Measurements from ENCODE around the gene SFMBT2. TPM values are rescaled to one million over a fixed set of nuclear protein-coding genes. Genes with fewer than 3 reads are reported as not detected.

SFMBT2 gene
- total RNA-seq, 1 experiment from 2014 or later = 41.5 TPM

DNA sequence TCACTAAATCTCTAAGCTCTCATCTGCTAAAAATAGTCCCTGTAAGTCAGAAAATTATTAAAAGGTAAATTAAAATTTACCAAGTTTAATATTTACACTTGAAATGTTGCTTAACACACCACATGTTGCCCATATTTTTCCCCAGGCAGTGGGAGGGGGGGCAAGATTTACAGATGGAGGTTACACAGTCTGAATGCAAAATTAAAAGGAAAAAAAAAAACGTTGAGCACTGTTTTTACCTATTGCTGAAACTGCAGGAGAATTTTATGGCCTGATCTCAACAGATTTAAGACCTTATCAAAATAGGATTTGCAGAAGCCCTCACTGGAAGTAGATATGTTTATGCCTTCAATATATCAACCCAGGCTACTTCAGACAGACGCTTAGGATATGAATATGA is 133.4 kb downstream of the SFMBT2 start:
- no peak overlapping the region for H3K4me2 ChIP-seq (ENCODE audit: low read depth, low read length, poor library complexity, severe bottlenecking)
- no peaks in the 10 kb centered on the region for H3K9me2 ChIP-seq (replicated peaks; ENCODE audit: insufficient read depth, low read length)
- no peak overlapping the region for H2AFZ ChIP-seq (ENCODE audit: low read length)
- no peak overlapping the region for H3K9ac ChIP-seq (ENCODE audit: low read length)
- no peaks in the 10 kb centered on the region for H3K9me3 ChIP-seq (ENCODE audit: low read length)
- H3K27ac ChIP-seq (ENCODE audit: low read length) = no peak overlapping the region
- H3K36me3 ChIP-seq (ENCODE audit: insufficient read depth, low read length) = peaks cover 22% of the 10 kb centered on the region; the same call in 1 of the 2 replicates
- no peaks in the 10 kb centered on the region for H4K20me1 ChIP-seq (ENCODE audit: insufficient read depth, low read depth, low read length)
- DNase-seq = no peak
- H3K79me2 ChIP-seq (ENCODE audit: low read length) = peaks cover 79% of the 10 kb centered on the region
- no peaks in the 10 kb centered on the region for H3K27me3 ChIP-seq (ENCODE audit: low read length)
- H3K4me3 ChIP-seq (ENCODE audit: low read length) = no peak overlapping the region
- H3K4me1 ChIP-seq (ENCODE audit: low read length) = no peaks in the 10 kb centered on the region; the same call in 1 of the 2 replicates

GRCh38 chr10:7275761-7276440 is 134.9 kb downstream of the SFMBT2 start:
- DNase-seq = no peak
- Histone ChIP-seq H3K4me2 (ENCODE audit: low read depth, low read length, poor library complexity, severe bottlenecking) (no peak overlapping the region), H4K20me1 (ENCODE audit: insufficient read depth, low read depth, low read length) (no peaks in the 10 kb centered on the region), H3K9ac (ENCODE audit: low read length) (no peak overlapping the region), H3K27ac (ENCODE audit: low read length) (no peak overlapping the region), H3K4me1 (ENCODE audit: low read length) (no peaks in the 10 kb centered on the region), H3K4me3 (ENCODE audit: low read length) (no peak overlapping the region), H3K36me3 (ENCODE audit: insufficient read depth, low read length) (peaks cover 22% of the 10 kb centered on the region; the same call in 1 of the 2 replicates), H2AFZ (ENCODE audit: low read length) (no peak overlapping the region), H3K79me2 (ENCODE audit: low read length) (peaks cover 76% of the 10 kb centered on the region), H3K27me3 (ENCODE audit: low read length) (no peaks in the 10 kb centered on the region), H3K9me3 (ENCODE audit: low read length) (no peaks in the 10 kb centered on the region), H3K9me2 (replicated peaks; ENCODE audit: insufficient read depth, low read length) (no peaks in the 10 kb centered on the region)

DNA sequence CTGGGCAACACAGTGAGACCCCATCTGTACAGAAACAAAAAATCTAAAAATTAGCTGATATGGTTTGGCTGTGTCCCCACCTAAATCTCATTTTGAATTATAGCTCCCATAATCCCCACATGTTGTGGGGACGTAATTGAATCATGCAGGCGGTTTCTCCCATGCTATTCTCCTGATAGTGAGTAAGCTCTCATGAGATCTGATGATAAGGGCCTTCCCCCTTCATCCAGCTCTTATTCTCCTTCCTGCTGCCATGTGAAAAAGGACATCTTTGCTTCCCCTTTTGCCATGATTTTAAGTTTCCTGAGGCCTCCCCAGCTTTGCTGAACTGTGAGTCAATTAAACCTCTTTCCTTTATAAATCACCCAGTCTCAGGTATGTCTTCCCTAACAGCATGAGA is 136.5 kb downstream of the SFMBT2 start:
- no peaks in the 10 kb centered on the region for H3K9me3 ChIP-seq (ENCODE audit: low read length)
- peaks cover 71% of the 10 kb centered on the region for H3K79me2 ChIP-seq (ENCODE audit: low read length)
- no peak for DNase-seq

DNA sequence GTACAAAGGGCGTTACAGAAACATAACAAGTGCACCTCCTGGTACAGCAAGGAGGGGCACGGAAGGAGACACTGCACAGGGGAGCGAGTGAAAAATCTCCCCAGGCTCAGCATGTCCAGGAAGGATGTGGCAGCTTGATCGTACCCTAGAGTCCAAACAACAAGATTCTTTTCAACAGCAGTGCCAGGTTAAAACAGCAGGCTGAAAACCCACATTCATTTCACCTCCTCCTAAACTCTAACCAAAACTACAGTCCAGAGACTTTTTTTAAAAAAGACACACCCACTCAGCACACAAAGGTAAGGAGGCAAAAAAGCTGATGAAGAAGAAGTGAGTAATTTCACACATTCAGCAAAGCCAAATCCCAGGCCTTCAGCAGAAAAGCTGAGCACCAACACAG is 138.8 kb downstream of the SFMBT2 start:
- H3K79me2 ChIP-seq (ENCODE audit: low read length) = peaks cover 72% of the 10 kb centered on the region
- H3K4me1 ChIP-seq (ENCODE audit: low read length) = no peaks in the 10 kb centered on the region
- no peaks in the 10 kb centered on the region for H3K27me3 ChIP-seq (ENCODE audit: low read length)
- H2AFZ ChIP-seq (ENCODE audit: low read length) = no peak overlapping the region
- peaks cover 26% of the 10 kb centered on the region; the same call in 1 of the 2 replicates for H3K36me3 ChIP-seq (ENCODE audit: insufficient read depth, low read length)
- H3K9ac ChIP-seq (ENCODE audit: low read length) = no peak overlapping the region
- H3K27ac ChIP-seq (ENCODE audit: low read length) = no peak overlapping the region
- no peak overlapping the region for H3K4me2 ChIP-seq (ENCODE audit: low read depth, low read length, poor library complexity, severe bottlenecking)
- no peak overlapping the region for H3K4me3 ChIP-seq (ENCODE audit: low read length)
- H4K20me1 ChIP-seq (ENCODE audit: insufficient read depth, low read depth, low read length) = no peaks in the 10 kb centered on the region
- no peaks in the 10 kb centered on the region for H3K9me2 ChIP-seq (replicated peaks; ENCODE audit: insufficient read depth, low read length)
- no peaks in the 10 kb centered on the region for H3K9me3 ChIP-seq (ENCODE audit: low read length)
- DNase-seq = no peak

More for the DNA sequence above, 136.5 kb downstream of the SFMBT2 start:
- Histone ChIP-seq H3K4me3 (ENCODE audit: low read length) (no peak overlapping the region), H3K4me2 (ENCODE audit: low read depth, low read length, poor library complexity, severe bottlenecking) (no peak overlapping the region), H4K20me1 (ENCODE audit: insufficient read depth, low read depth, low read length) (no peaks in the 10 kb centered on the region), H2AFZ (ENCODE audit: low read length) (no peak overlapping the region), H3K36me3 (ENCODE audit: insufficient read depth, low read length) (peaks cover 25% of the 10 kb centered on the region; the same call in 1 of the 2 replicates), H3K27ac (ENCODE audit: low read length) (no peak overlapping the region), H3K27me3 (ENCODE audit: low read length) (no peaks in the 10 kb centered on the region), H3K9me2 (replicated peaks; ENCODE audit: insufficient read depth, low read length) (no peaks in the 10 kb centered on the region), H3K9ac (ENCODE audit: low read length) (no peak overlapping the region), H3K4me1 (ENCODE audit: low read length) (no peaks in the 10 kb centered on the region)

GRCh38 chr10:7269988-7270387 is 140.8 kb downstream of the SFMBT2 start:
- H3K27ac ChIP-seq (ENCODE audit: low read length) = no peak overlapping the region
- H3K9ac ChIP-seq (ENCODE audit: low read length) = no peak overlapping the region

DNA sequence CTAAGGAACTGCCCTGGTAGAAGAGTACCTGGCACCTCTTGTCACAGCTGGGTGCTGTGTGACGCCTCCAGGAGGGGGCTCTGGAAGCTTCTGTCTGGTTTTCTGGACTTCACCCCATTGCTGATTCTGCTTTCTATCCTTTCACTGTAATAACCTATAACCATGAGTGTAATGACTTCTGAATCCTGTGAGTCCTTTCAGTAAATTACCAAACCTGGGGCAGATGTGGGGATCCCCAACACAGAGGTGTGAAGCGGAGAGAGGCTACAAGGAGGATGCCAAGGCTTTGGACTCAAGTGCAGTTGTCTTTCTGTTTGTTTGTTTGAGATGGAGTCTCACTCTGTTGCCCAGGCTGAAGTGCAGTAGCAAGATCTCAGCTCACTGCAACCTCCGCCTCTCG is 143.7 kb downstream of the SFMBT2 start:
- H3K27ac ChIP-seq (ENCODE audit: low read length) = no peak overlapping the region
- no peaks in the 10 kb centered on the region for H4K20me1 ChIP-seq (ENCODE audit: insufficient read depth, low read depth, low read length)
- no peak overlapping the region for H3K9ac ChIP-seq (ENCODE audit: low read length)
- H3K9me3 ChIP-seq (ENCODE audit: low read length) = no peaks in the 10 kb centered on the region
- no peaks in the 10 kb centered on the region for H3K9me2 ChIP-seq (replicated peaks; ENCODE audit: insufficient read depth, low read length)
- H3K27me3 ChIP-seq (ENCODE audit: low read length) = no peaks in the 10 kb centered on the region
- H3K4me2 ChIP-seq (ENCODE audit: low read depth, low read length, poor library complexity, severe bottlenecking) = no peak overlapping the region
- H3K36me3 ChIP-seq (ENCODE audit: insufficient read depth, low read length) = peaks cover 19% of the 10 kb centered on the region; the same call in 1 of the 2 replicates
- H3K4me1 ChIP-seq (ENCODE audit: low read length) = peaks cover 7% of the 10 kb centered on the region; the same call in 1 of the 2 replicates
- DNase-seq = no peak
- no peak overlapping the region for H3K4me3 ChIP-seq (ENCODE audit: low read length)
- H2AFZ ChIP-seq (ENCODE audit: low read length) = no peak overlapping the region
- peaks cover 54% of the 10 kb centered on the region for H3K79me2 ChIP-seq (ENCODE audit: low read length)

More at GRCh38 chr10:7269988-7270387, 140.8 kb downstream of the SFMBT2 start:
- H3K4me2 ChIP-seq (ENCODE audit: low read depth, low read length, poor library complexity, severe bottlenecking) = no peak overlapping the region
- no peak for DNase-seq
- no peak overlapping the region for H2AFZ ChIP-seq (ENCODE audit: low read length)
- no peaks in the 10 kb centered on the region for H4K20me1 ChIP-seq (ENCODE audit: insufficient read depth, low read depth, low read length)
- peaks cover 57% of the 10 kb centered on the region for H3K79me2 ChIP-seq (ENCODE audit: low read length)
- H3K4me3 ChIP-seq (ENCODE audit: low read length) = no peak overlapping the region
- no peaks in the 10 kb centered on the region for H3K4me1 ChIP-seq (ENCODE audit: low read length)
- no peaks in the 10 kb centered on the region for H3K9me2 ChIP-seq (replicated peaks; ENCODE audit: insufficient read depth, low read length)
- no peaks in the 10 kb centered on the region for H3K9me3 ChIP-seq (ENCODE audit: low read length)
- peaks cover 15% of the 10 kb centered on the region; the same call in 1 of the 2 replicates for H3K36me3 ChIP-seq (ENCODE audit: insufficient read depth, low read length)
- no peaks in the 10 kb centered on the region for H3K27me3 ChIP-seq (ENCODE audit: low read length)

DNA sequence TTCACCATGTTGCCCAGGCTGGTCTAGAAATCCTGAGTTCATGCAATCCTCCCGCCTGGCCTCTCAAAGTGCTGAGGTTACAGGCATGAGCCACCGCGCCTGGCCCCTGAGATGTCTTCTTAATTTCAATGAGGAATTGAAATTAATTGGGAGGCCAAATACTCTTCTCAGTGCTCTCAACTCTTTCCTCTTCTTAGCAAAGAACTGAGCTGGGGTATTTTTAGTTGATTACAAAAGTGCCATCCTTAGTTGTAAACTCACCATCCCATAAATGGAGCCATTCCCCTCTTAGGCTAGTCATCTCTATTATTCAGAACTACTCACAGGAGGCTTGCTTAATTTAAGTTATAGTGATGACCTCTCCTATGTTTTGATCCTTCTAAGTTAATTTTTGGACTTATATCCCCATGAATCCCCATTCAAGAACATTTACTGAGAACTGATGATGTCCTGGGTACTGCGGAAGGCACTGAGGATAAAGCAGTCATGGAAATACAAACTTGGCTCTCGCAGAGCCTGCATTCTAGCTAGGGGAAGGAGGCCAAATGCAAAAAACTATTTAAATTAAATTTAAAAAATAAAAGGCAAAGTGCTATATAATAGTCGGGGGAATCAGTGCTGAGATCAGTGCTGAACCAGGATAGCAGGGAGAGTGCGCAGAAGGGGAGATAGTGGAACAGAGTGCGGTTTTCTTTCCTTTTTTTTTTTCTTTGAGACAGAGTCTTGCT is 145.3 kb downstream of the SFMBT2 start:
- H3K36me3 ChIP-seq (ENCODE audit: insufficient read depth, low read length) = peaks cover 19% of the 10 kb centered on the region; the same call in 1 of the 2 replicates
- H3K79me2 ChIP-seq (ENCODE audit: low read length) = peaks cover 60% of the 10 kb centered on the region
- H3K9ac ChIP-seq (ENCODE audit: low read length) = no peak overlapping the region
- no peaks in the 10 kb centered on the region for H3K9me2 ChIP-seq (replicated peaks; ENCODE audit: insufficient read depth, low read length)
- no peak for DNase-seq
- H4K20me1 ChIP-seq (ENCODE audit: insufficient read depth, low read depth, low read length) = no peaks in the 10 kb centered on the region
- H3K27ac ChIP-seq (ENCODE audit: low read length) = no peak overlapping the region
- no peak overlapping the region for H3K4me3 ChIP-seq (ENCODE audit: low read length)
- H3K4me1 ChIP-seq (ENCODE audit: low read length) = peaks cover 22% of the 10 kb centered on the region
- H3K9me3 ChIP-seq (ENCODE audit: low read length) = no peaks in the 10 kb centered on the region
- H3K27me3 ChIP-seq (ENCODE audit: low read length) = no peaks in the 10 kb centered on the region
- H2AFZ ChIP-seq (ENCODE audit: low read length) = no peak overlapping the region
- no peak overlapping the region for H3K4me2 ChIP-seq (ENCODE audit: low read depth, low read length, poor library complexity, severe bottlenecking)

DNA sequence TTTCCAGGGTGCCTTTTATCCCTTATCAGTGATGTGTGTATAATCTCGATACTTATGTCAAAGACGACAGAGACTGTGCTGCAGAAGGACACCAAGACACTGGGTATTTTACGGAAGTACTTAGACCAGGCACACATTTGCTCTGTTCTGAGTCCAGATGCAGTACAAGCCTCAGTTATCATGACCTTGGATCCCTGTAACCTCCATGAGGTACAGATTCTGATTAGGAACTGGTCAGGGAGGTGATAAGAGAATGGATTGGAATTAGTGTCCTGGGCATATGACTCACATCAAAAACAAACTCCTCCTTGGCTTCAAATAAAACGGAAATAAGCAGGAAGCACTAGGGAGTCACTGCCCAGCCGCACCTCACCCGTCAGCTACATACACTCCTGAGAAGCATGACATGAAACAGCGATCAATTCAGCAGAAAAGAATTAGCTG is 146.5 kb downstream of the SFMBT2 start:
- H4K20me1 ChIP-seq (ENCODE audit: insufficient read depth, low read depth, low read length) = no peaks in the 10 kb centered on the region
- H3K4me3 ChIP-seq (ENCODE audit: low read length) = no peak overlapping the region
- peaks cover 13% of the 10 kb centered on the region; the same call in 1 of the 2 replicates for H3K36me3 ChIP-seq (ENCODE audit: insufficient read depth, low read length)
- no peak overlapping the region for H3K4me2 ChIP-seq (ENCODE audit: low read depth, low read length, poor library complexity, severe bottlenecking)
- H3K79me2 ChIP-seq (ENCODE audit: low read length) = peaks cover 62% of the 10 kb centered on the region
- no peak overlapping the region for H3K9ac ChIP-seq (ENCODE audit: low read length)
- H3K9me2 ChIP-seq (replicated peaks; ENCODE audit: insufficient read depth, low read length) = no peaks in the 10 kb centered on the region
- DNase-seq = no peak
- H3K27me3 ChIP-seq (ENCODE audit: low read length) = no peaks in the 10 kb centered on the region
- peaks cover 34% of the 10 kb centered on the region for H3K4me1 ChIP-seq (ENCODE audit: low read length)
- H2AFZ ChIP-seq (ENCODE audit: low read length) = no peak overlapping the region
- no peaks in the 10 kb centered on the region for H3K9me3 ChIP-seq (ENCODE audit: low read length)
- no peak overlapping the region for H3K27ac ChIP-seq (ENCODE audit: low read length)
